Lung (tissue), 12 donors: ENCODE data around the gene FBXL16. TPM values are rescaled to one million over a fixed set of nuclear protein-coding genes. Genes with fewer than 3 reads are reported as not detected.
A peak's percentile ranks its signal among the peaks of the same experiment; 100 is the strongest.
"Not testable (repeated sequence)": the region's sequence is repeated elsewhere in the genome, so short reads cannot be mapped to it uniquely, and the experiment has no call there.

Experiments used
- ATAC-seq: fragments of 200-7000 bp; cut with Tn5 transposase; one replicate; pipeline ENCODE4 v1.9.1; 2020; ENCODE audit warnings: moderate number of reproducible peaks; ENCODE audit not compliant: insufficient read depth, low FRiP score
- DNase-seq, 3 donors: peaks; one replicate each; pipeline ENCODE4 v3.0.0-alpha.2; 2013 to 2017
- H3K27ac ChIP-seq, 2 donors: one replicate each; pipeline ENCODE4 v1.5.1; 2013; ENCODE audit warnings: mild to moderate bottlenecking in 2 of 2, moderate library complexity in 2 of 2, control low read depth in 1 of 2, inconsistent platforms in 1 of 2, low read depth in 1 of 2, low read length in 1 of 2
- H3K27me3 ChIP-seq, 3 donors: one replicate each; pipeline ENCODE4 v1.5.1; 2013; ENCODE audit warnings: low read length in 2 of 3; ENCODE audit not compliant: control insufficient read depth in 3 of 3, insufficient read depth in 3 of 3
- H3K36me3 ChIP-seq, 4 donors: one replicate each; pipeline ENCODE4 v1.5.1; 2013; ENCODE audit warnings: low read length in 4 of 4, mild to moderate bottlenecking in 1 of 4, moderate library complexity in 1 of 4; ENCODE audit not compliant: control insufficient read depth in 4 of 4, insufficient read depth in 4 of 4
- H3K4me1 ChIP-seq, 5 donors: one replicate each; pipeline ENCODE4 v1.5.1; 2013; ENCODE audit warnings: low read length in 5 of 5, mild to moderate bottlenecking in 2 of 5, moderate library complexity in 1 of 5; ENCODE audit not compliant: control insufficient read depth in 5 of 5, insufficient read depth in 5 of 5
- H3K4me3 ChIP-seq: one replicate; pipeline ENCODE4 v1.5.1; 2013; ENCODE audit warnings: mild to moderate bottlenecking, control low read depth, moderate library complexity
- H3K9ac ChIP-seq, 2 donors: one replicate each; pipeline ENCODE4 v1.5.1; 2013; ENCODE audit warnings: low read length in 2 of 2, control low read depth in 1 of 2; ENCODE audit not compliant: insufficient read depth in 1 of 2
- H3K9me3 ChIP-seq, 4 donors: one replicate each; pipeline ENCODE4 v1.5.1; 2013; ENCODE audit warnings: low read length in 3 of 4, mild to moderate bottlenecking in 1 of 4, moderate library complexity in 1 of 4; ENCODE audit not compliant: control insufficient read depth in 4 of 4, insufficient read depth in 3 of 4
- WGBS, 2 donors: extraction: QIAGEN DNeasy Blood & Tissue Kit; methylation state at CpG; one replicate each; pipeline ENCODE4 v1.1.7; 2013; 5-methylcytosine and 5-hydroxymethylcytosine counted together
- polyA plus RNA-seq, 2 donors: library from polyadenylated mRNA; stranded (reverse); fragments of 200-250 nt; gene quantifications; one replicate each; pipeline ENCODE4 v1.2.1, GENCODE V29; 2013
- total RNA-seq, 2 donors: library from RNA; depleted of rRNA in 1 of 2; stranded (reverse); fragments of >200 nt in 1 of 2; gene quantifications; one replicate each; pipeline ENCODE4 v1.2.1, GENCODE V29; 2014 to 2021
- TF ChIP-seq, protein P1 (sequence below): IDR thresholded peaks from 2 replicates; pipeline ENCODE4 v1.5.1; 2012; ENCODE audit warnings: mild to moderate bottlenecking; ENCODE audit errors: control extremely low read depth, extremely low read depth
- donor health status: control.
- donor health status: control.
- donor health status: Bipolar disorder and iron deficiency.
- donor health status: healthy.
- donor health status: DM: yes; HTN: yes; CAD: no.

FBXL16 gene
- total and polyA plus RNA-seq, 4 donors: 0.14 to 7.4 (median 2.9) TPM

- no peak overlapping the region for H3K4me3 ChIP-seq
- peaks cover 0 to 13% (median 5%) of the 10 kb centered on the region in 5 donors for H3K4me1 ChIP-seq
- H3K36me3 ChIP-seq: peaks cover 0 to 2% (median 0%) of the 10 kb centered on the region in 4 donors
- TF ChIP-seq, protein P1, sequence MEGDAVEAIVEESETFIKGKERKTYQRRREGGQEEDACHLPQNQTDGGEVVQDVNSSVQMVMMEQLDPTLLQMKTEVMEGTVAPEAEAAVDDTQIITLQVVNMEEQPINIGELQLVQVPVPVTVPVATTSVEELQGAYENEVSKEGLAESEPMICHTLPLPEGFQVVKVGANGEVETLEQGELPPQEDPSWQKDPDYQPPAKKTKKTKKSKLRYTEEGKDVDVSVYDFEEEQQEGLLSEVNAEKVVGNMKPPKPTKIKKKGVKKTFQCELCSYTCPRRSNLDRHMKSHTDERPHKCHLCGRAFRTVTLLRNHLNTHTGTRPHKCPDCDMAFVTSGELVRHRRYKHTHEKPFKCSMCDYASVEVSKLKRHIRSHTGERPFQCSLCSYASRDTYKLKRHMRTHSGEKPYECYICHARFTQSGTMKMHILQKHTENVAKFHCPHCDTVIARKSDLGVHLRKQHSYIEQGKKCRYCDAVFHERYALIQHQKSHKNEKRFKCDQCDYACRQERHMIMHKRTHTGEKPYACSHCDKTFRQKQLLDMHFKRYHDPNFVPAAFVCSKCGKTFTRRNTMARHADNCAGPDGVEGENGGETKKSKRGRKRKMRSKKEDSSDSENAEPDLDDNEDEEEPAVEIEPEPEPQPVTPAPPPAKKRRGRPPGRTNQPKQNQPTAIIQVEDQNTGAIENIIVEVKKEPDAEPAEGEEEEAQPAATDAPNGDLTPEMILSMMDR: no peak
- no peak overlapping the region for H3K27ac ChIP-seq
- no peaks in the 10 kb centered on the region for H3K9me3 ChIP-seq
- H3K27me3 ChIP-seq: no peaks in the 10 kb centered on the region
- H3K9ac ChIP-seq: no peak overlapping the region
- DNase-seq (no peak), ATAC-seq (no peak)
- WGBS, 2 donors: 80 to 82% methylated on average over 21 of the region's 21 CpGs
Measured at GRCh38 chr16:743794-744500, 38.3 kb upstream of the FBXL16 start.

- not testable (repeated sequence) for H3K27ac ChIP-seq, H3K4me3 ChIP-seq, ATAC-seq, H3K9me3 ChIP-seq, H3K27me3 ChIP-seq, H3K36me3 ChIP-seq, DNase-seq, H3K9ac ChIP-seq
- WGBS, 2 donors: 83 to 90% methylated on average over 14 of the region's 14 CpGs
- H3K4me1 ChIP-seq: peaks cover 0 to 13% (median 5%) of the 10 kb centered on the region in 5 donors
Measured at GRCh38 chr16:742894-743293, 37.3 kb upstream of the FBXL16 start.

DNA sequence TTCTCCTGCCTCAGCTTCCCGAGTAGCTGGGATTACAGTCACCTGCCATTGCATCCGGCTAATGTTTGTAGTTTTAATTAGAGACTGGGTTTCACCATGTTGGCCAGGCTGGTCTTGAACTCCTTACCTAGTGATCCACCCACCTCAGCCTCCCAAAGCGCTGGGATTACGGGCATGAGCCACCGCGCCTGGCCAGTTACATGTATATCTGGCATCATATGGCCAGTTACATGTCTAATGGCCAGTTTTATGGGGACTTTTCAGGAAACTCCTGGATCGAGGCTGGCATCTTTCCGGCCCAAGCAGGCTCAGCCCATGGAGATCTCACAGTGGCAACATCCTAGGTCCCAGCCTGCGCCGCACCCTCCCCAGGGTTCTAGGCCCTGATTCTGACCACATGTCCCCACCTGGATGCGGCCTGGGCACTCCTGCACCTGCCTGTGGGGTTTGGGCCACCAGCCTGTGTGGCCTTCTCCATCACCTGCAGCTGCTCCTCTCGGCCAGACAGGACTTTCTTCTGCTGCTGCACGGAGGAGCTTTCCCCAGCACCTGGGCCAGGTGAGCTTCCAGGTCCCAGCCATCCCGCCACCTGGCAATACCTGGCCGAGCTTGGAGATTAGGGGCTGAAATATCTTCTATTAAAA is 36.5 kb upstream of the FBXL16 start:
- 91 to 95% methylated on average over 15 of the region's 15 CpGs for WGBS, 2 donors
- TF ChIP-seq, protein P1: no peak
- DNase-seq: no peak

GRCh38 chr16:740764-741505 is 35.3 kb upstream of the FBXL16 start, which contains the start of gene CIAO3:
Gene CIAO3 (minus strand): TSS chr16:740997. CDS start chr16:740985, 12 bp downstream.
- Histone ChIP-seq H3K9ac (peak within 1 kb of the TSS in 1 of 2 donors; percentile 63), H3K4me3 (peak within 1 kb of the TSS; percentile 92), H3K27ac (peak within 1 kb of the TSS; percentile 32 to 68), H3K36me3 (peaks cover 0 to 16% (median 5%) of the 10 kb centered on the region in 4 donors), H3K9me3 (no peaks in the 10 kb centered on the region), H3K4me1 (peaks cover 0 to 13% (median 5%) of the 10 kb centered on the region in 5 donors), H3K27me3 (no peaks in the 10 kb centered on the region)
- TF ChIP-seq, protein P1: peak; percentile 79
- peak; percentile 86 to 93 (median 91) for DNase-seq
- ATAC-seq: peak; percentile 91
- 1% methylated on average over 79 of the region's 79 CpGs for WGBS, 2 donors

More for the DNA sequence above, 36.5 kb upstream of the FBXL16 start:
- peaks cover 0 to 9% (median 3%) of the 10 kb centered on the region in 4 donors for H3K36me3 ChIP-seq
- ATAC-seq: no peak
- H3K9me3 ChIP-seq: no peaks in the 10 kb centered on the region
- H3K27me3 ChIP-seq: no peaks in the 10 kb centered on the region
- no peak overlapping the region for H3K27ac ChIP-seq
- H3K4me3 ChIP-seq: no peak overlapping the region
- peaks cover 0 to 13% (median 5%) of the 10 kb centered on the region in 5 donors for H3K4me1 ChIP-seq
- no peak overlapping the region for H3K9ac ChIP-seq
